ENCODE results near the gene VIPR2.
"Not testable (repeated sequence)": the region's sequence is repeated elsewhere in the genome, so short reads cannot be mapped to it uniquely, and the experiment has no call there.

VIPR2 gene

DNA sequence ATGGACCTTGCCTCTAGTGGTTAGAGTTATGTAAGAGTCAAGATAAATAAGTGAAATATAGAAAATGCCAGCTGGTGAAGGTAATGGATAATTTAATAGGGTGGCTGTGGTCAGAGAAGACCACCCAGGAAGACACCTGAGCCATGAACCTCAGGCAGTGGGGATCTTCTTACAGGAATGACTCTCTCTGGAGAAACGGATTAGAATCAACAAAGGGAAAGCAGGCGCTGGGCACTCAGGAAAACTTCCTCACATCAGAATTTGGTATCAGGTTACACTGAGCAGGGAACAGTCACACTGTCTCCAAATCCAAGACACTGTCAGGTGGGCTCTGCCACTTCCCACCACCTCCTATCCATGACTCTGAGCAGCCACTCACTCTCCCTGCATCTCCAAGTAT lies 155.7 kb downstream of the VIPR2 start:
- DNase-seq (ENCODE audit: low read depth): no peak

DNA sequence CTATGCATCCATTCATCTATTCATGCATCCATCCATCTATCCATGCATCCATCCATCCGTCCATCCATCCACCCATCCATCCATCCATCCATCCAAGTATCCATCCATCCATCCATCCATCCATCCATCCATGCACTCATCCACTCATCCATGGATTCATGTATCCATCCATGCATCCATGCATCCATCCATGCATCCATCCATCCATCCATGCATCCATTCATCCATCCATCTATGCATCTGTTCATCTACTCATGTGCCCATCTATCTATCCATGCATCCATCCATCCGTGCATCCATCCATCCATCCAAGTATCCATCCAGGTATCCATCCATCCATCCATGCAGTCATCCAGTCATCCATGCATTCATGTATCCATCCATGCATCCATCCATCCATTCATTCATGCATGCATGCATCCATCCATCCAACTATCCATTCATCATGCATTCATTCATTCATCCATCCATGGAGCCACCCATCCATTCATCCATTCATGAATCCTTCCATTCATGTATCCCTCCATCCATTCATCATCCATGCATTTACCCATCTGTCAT lies 156.3 kb downstream of the VIPR2 start:
- DNase-seq (ENCODE audit: low read depth): no peak

DNA sequence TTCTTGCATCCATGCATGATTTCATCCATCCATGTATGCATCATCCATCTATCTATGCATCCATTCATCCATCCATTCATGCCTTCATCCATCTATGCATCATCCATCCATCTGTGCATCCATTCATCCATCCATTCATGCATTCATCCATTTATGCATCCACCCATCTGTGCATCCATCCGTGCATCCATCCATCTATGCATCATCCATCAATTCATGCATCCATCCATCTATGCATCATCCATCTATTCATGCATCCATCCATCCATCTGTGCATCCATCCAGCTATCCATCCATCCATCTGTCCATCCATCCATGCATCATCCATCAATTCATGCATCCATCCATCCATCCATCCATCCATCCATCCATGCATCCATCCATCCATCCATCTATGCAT lies 157.0 kb downstream of the VIPR2 start:
- no peak for DNase-seq (ENCODE audit: low read depth)

DNA sequence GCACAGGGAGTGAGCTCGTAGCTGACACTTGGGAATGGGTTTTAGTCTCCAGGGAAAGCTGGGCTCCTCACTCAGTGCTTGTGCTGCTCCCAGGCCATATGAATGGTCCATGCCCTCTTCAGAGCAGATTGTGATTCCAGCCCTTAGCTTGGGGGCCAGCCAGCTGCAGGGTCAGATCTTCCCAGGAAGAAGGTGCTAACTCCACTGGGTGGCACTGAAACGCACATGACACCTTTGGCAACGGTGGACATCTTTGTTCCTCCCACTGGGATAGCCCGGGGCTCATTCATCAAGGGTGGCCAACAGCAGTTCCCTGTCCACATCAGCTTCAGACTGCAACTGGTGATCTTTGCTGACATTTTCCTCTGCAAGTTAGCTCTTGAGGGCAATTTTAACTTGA lies 159.1 kb downstream of the VIPR2 start:
- DNase-seq (ENCODE audit: low read depth): no peak

DNA sequence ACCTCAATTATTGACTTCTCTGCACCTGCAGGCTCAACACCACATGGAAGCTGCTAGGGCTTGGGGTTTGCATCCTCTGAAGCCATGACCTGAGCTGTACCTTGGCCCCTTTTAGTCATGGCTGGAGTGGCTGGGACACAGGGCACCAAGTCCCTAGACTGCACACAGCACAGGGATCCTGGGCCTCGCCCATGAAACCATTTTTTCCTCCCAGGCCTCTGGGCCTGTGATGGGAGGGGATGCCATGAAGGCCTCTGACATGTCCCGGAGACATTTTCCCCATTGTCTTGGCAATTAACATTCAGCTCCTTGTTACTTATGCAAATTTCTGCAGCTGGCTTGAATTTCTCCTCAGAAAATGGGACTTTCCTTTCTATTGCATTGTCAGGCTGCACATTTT lies 160.7 kb downstream of the VIPR2 start:
- DNase-seq (ENCODE audit: low read depth): not testable (repeated sequence)

DNA sequence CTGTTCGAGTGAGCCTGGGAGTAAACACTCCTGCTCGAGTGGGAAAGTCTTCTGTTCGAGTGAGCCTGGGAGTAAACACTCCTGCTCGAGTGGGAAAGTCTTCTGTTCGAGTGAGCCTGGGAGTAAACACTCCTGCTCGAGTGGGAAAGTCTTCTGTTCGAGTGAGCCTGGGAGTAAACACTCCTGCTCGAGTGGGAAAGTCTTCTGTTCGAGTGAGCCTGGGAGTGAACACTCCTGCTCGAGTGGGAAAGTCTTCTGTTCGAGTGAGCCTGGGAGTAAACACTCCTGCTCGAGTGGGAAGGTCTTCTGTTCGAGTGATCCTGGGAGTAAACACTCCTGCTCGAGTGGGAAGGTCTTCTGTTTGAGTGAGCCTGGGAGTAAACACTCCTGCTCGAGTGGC lies 162.6 kb downstream of the VIPR2 start:
- not testable (repeated sequence) for DNase-seq (ENCODE audit: low read depth)

DNA sequence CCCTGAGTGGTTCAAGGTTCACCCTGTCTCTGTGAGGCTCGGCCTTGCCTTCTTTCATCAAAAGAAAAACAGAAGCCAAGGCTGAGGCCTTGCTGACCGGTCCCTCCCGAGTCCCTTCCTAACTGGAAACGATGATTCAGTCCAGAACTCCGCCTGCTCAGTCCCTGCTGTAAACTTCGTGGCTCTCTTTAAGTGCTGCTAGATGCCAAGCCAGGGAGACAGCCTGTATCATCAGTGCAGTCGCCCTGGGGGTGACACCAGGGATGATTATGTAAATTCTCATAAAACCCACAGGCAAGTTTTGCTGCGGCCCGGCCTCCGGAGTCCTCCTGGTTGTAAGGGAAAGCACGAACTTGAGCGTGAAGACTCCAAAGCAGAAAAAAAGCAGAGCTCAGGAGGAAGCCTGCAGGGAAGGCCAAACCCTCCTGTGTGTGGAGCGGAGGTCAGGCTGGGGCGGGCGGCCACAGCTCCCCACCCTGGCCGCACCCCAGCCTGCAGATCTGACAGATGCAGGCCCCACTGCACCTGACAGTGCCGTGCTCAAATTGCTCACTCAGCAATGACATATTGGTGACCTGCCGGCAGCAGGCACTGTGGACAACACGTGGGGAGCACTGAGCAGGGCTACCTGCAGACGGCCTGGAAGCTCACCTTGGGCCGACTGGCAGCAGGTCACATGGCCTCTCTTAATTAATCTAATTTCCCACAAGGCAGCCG lies 164.9 kb downstream of the VIPR2 start:
- DNase-seq (ENCODE audit: low read depth): no peak

DNA sequence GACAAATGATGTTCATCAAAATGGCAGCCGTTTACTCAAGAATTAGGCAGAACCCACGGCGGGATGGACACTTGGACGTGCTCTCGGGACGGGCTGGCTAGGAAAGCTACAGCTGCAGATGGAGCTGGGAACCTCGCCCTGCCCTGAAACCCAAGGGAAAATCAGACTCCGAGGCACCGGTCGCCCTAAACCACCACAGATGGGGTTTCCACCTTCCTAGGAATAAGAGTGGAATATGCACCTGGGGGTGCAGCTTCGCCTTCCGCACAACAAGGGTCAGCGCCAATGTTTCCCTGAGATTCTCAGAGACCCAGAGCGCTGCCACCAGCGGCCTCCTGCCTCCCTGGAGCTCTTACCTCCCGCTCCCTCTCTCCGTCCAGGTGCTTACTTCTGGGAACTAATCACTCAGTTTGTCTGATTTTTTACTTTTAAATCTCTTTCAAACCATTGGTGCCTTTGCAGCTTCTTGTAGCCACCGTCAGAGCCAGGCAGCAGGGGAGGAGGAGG lies 165.6 kb downstream of the VIPR2 start:
- DNase-seq (ENCODE audit: low read depth): no peak
